H1 (cell line): ENCODE results near the gene RIPK4. TPM values are rescaled to one million over a fixed set of nuclear protein-coding genes. Genes with fewer than 3 reads are reported as not detected.

Source experiments
- CTCF ChIA-PET: fragments of 300-600 bp; sonication (Branson Sonifier 250); formaldehyde crosslinking; loops from one replicate; lab custom pipeline; 2021; ENCODE audit not compliant: partially characterized antibody; lab: Charles Lee
- POLR2A ChIA-PET: fragments of 300-600 bp; sonication (Branson Sonifier 250); formaldehyde crosslinking; loops from one replicate; lab custom pipeline; 2021; ENCODE audit warnings: inconsistent platforms; ENCODE audit not compliant: partially characterized antibody; lab: Charles Lee
- DNase-seq, 2 experiments: peaks; one replicate each; pipeline versions ENCODE4 v3.0.0 to v3.0.0-alpha.2; 2010 to 2022; ENCODE audit warnings: low spot score in 2 of 2, low read depth in 1 of 2, mixed read lengths in 1 of 2
- FAIRE-seq: peaks from 2 replicates; lab custom pipeline; 2011; peaks lifted over from hg19 to GRCh38; lab: Jason Lieb, UNC
- H2AFZ ChIP-seq: 2 replicates; pipeline ENCODE4 v1.8.1; 2012; ENCODE audit warnings: low read length, inconsistent platforms
- H2AK5ac ChIP-seq: 2 replicates; pipeline ENCODE4 v1.6.1; 2013; ENCODE audit warnings: low read depth, low read length
- H2BK120ac ChIP-seq: replicated peaks from 2 replicates; pipeline ENCODE3; 2013; ENCODE audit warnings: low read depth, low read length, inconsistent platforms
- H2BK12ac ChIP-seq: 2 replicates; pipeline ENCODE4 v1.6.1; 2013; ENCODE audit warnings: low read depth, low read length
- H2BK15ac ChIP-seq: 2 replicates; pipeline ENCODE4 v1.6.1; 2013; ENCODE audit warnings: low read length
- H2BK20ac ChIP-seq: 2 replicates; pipeline ENCODE4 v1.6.1; 2013; ENCODE audit warnings: low read length
- H2BK5ac ChIP-seq: 2 replicates; pipeline ENCODE4 v1.6.1; 2013; ENCODE audit warnings: low read depth, low read length
- H3K14ac ChIP-seq: 2 replicates; pipeline ENCODE4 v1.6.1; 2013; ENCODE audit warnings: inconsistent platforms; ENCODE audit not compliant: insufficient read length
- H3K18ac ChIP-seq: 2 replicates; pipeline ENCODE4 v1.6.1; 2013; ENCODE audit warnings: low read length; ENCODE audit errors: extremely low read depth
- H3K23ac ChIP-seq: 2 replicates; pipeline ENCODE4 v1.6.1; 2013; ENCODE audit warnings: inconsistent platforms; ENCODE audit not compliant: insufficient read length
- H3K23me2 ChIP-seq: 2 replicates; pipeline ENCODE4 v1.6.1; 2013; ENCODE audit warnings: low read depth, low read length
- H3K27ac ChIP-seq: 2 replicates; pipeline ENCODE4 v1.6.1; 2011; ENCODE audit warnings: low read depth, low read length, inconsistent platforms
- H3K27me3 ChIP-seq, 4 experiments: replicated peaks in 1 of 4; 1 replicate in 1 of 4; 2 replicates in 3 of 4; pipeline versions ENCODE4 v1.6.1 to v1.8.1; 2011 to 2013; ENCODE audit warnings: low read length in 3 of 4, mild to moderate bottlenecking in 3 of 4, inconsistent platforms in 2 of 4, mixed read lengths in 2 of 4, moderate library complexity in 1 of 4; ENCODE audit not compliant: control insufficient read depth in 3 of 4, insufficient read depth in 3 of 4; ENCODE audit errors: extremely low read depth in 1 of 4
- H3K36me3 ChIP-seq, 4 experiments: 2 replicates each; pipeline versions ENCODE4 v1.6.1 to v1.8.1; 2011 to 2013; ENCODE audit warnings: mild to moderate bottlenecking in 4 of 4, low read length in 3 of 4, moderate library complexity in 2 of 4, control low read depth in 1 of 4, inconsistent platforms in 1 of 4; ENCODE audit not compliant: insufficient read depth in 4 of 4, control insufficient read depth in 2 of 4
- H3K4ac ChIP-seq: replicated peaks from 2 replicates; pipeline ENCODE3; 2013; ENCODE audit warnings: low read length, low read depth, mixed read lengths, inconsistent platforms; ENCODE audit not compliant: insufficient read length
- H3K4me1 ChIP-seq, 4 experiments: replicated peaks in 1 of 4; 1 replicate in 1 of 4; 2 replicates in 3 of 4; pipeline versions ENCODE4 v1.6.1 to v1.8.1; 2011 to 2013; ENCODE audit warnings: low read length in 3 of 4, inconsistent platforms in 2 of 4, mixed read lengths in 1 of 4; ENCODE audit not compliant: insufficient read depth in 4 of 4, control insufficient read depth in 3 of 4
- H3K4me2 ChIP-seq, 2 experiments: 2 replicates each; pipeline versions ENCODE4 v1.6.1 to v1.8.1; 2011 to 2013; ENCODE audit warnings: low read depth in 2 of 2, low read length in 2 of 2, control low read depth in 1 of 2, inconsistent platforms in 1 of 2, mild to moderate bottlenecking in 1 of 2; ENCODE audit not compliant: insufficient read depth in 1 of 2
- H3K4me3 ChIP-seq, 4 experiments: fragments of 200-600, 300-600 bp in 1 of 4; sonication (generic), shearing (Covaris generic), sonication (Bioruptor Twin) in 1 of 4; 2 replicates each; pipeline versions ENCODE4 v1.5.1 to v1.8.1; 2011 to 2016; ENCODE audit warnings: low read length in 4 of 4, low read depth in 3 of 4, control low read depth in 2 of 4, inconsistent platforms in 2 of 4, mild to moderate bottlenecking in 2 of 4, mixed read lengths in 1 of 4, moderate library complexity in 1 of 4; ENCODE audit not compliant: insufficient read depth in 2 of 4; ENCODE audit errors: extremely low read depth in 1 of 4
- H3K56ac ChIP-seq: replicated peaks from 2 replicates; pipeline ENCODE3; 2013; ENCODE audit warnings: low read depth, mild to moderate bottlenecking, mixed read lengths, low read length, inconsistent platforms; ENCODE audit not compliant: insufficient read length
- H3K79me1 ChIP-seq: 2 replicates; pipeline ENCODE4 v1.6.1; 2013; ENCODE audit warnings: low read depth, low read length, control low read depth
- H3K79me2 ChIP-seq, 2 experiments: 2 replicates each; pipeline versions ENCODE4 v1.6.1 to v1.8.1; 2012 to 2013; ENCODE audit warnings: low read length in 2 of 2, mild to moderate bottlenecking in 2 of 2, inconsistent platforms in 1 of 2; ENCODE audit not compliant: insufficient read depth in 2 of 2, control insufficient read depth in 1 of 2
- H3K9ac ChIP-seq, 4 experiments: replicated peaks in 1 of 4; 1 replicate in 1 of 4; 2 replicates in 3 of 4; pipeline versions ENCODE4 v1.6.1 to v1.8.1; 2011 to 2013; ENCODE audit warnings: low read depth in 3 of 4, low read length in 3 of 4, control low read depth in 2 of 4, mild to moderate bottlenecking in 2 of 4, moderate library complexity in 2 of 4, inconsistent platforms in 1 of 4; ENCODE audit errors: extremely low read depth in 1 of 4
- H3K9me3 ChIP-seq, 2 experiments: 2 replicates each; pipeline versions ENCODE4 v1.6.1 to v1.8.1; 2012 to 2013; ENCODE audit warnings: mild to moderate bottlenecking in 2 of 2, moderate library complexity in 2 of 2, control low read depth in 1 of 2, inconsistent platforms in 1 of 2, low read depth in 1 of 2, low read length in 1 of 2, mixed read lengths in 1 of 2; ENCODE audit not compliant: insufficient read depth in 2 of 2
- H4K20me1 ChIP-seq, 2 experiments: replicated peaks in 1 of 2; 2 replicates each; pipeline versions ENCODE3 to v1.8.1; 2011 to 2013; ENCODE audit warnings: inconsistent platforms in 2 of 2, low read length in 2 of 2, mild to moderate bottlenecking in 1 of 2; ENCODE audit not compliant: insufficient read depth in 2 of 2, control insufficient read depth in 1 of 2
- H4K5ac ChIP-seq: 2 replicates; pipeline ENCODE4 v1.6.1; 2013; ENCODE audit warnings: low read length, low read depth, mixed read lengths, inconsistent platforms; ENCODE audit not compliant: insufficient read length
- H4K8ac ChIP-seq: 2 replicates; pipeline ENCODE4 v1.8.0; 2013; ENCODE audit warnings: mild to moderate bottlenecking, moderate library complexity, low read length, inconsistent platforms; ENCODE audit not compliant: insufficient read depth; ENCODE audit errors: extremely low read depth
- H4K91ac ChIP-seq: replicated peaks from 2 replicates; pipeline ENCODE3; 2013; ENCODE audit warnings: low read length, mixed read lengths, inconsistent platforms; ENCODE audit not compliant: insufficient read length
- NANOG ChIP-seq: IDR thresholded peaks from 2 replicates; pipeline ENCODE4 v1.6.1; 2011; ENCODE audit warnings: low read length, low read depth, mild to moderate bottlenecking, inconsistent platforms; ENCODE audit not compliant: insufficient read depth, poor library complexity, severe bottlenecking
- RNF2 ChIP-seq: fragments of 200-900, 300-1000 bp; sonication (generic); IDR thresholded peaks from 2 replicates; pipeline ENCODE4 v1.7.1; 2016; ENCODE audit warnings: borderline replicate concordance, low read depth, mild to moderate bottlenecking, antibody characterized with exemption, low read length; ENCODE audit not compliant: poor library complexity, severe bottlenecking; ENCODE audit errors: missing control alignments
- WGBS, 2 experiments: shearing (Covaris generic) in 1 of 2; methylation state at CpG; one replicate each; pipeline versions ENCODE4 v1.1.6 to v1.1.7; 2013 to 2015; ENCODE audit warnings: low lambda C conversion rate in 2 of 2, mixed read lengths in 2 of 2, inconsistent platforms in 1 of 2, low coverage in 1 of 2, missing lambda C conversion rate in 1 of 2; ENCODE audit not compliant: insufficient replicate concordance in 2 of 2, insufficient coverage in 1 of 2, insufficient read length in 1 of 2; ENCODE audit errors: extremely low coverage in 1 of 2, missing lambda C conversion rate in 1 of 2; 5-methylcytosine and 5-hydroxymethylcytosine counted together
- polyA plus RNA-seq, 7 experiments: library from polyadenylated mRNA; depleted of rRNA in 3 of 7; stranded (reverse) in 5 of 7; unstranded in 2 of 7; fragments of >200 nt in 5 of 7; fragments of 200-250 nt in 2 of 7; gene quantifications; 1 replicate in 5 of 7; 2 replicates in 1 of 7; 4 replicates in 1 of 7; pipeline versions ENCODE4 v1.2.1 to v1.2.3, GENCODE V29; 2011 to 2013; ENCODE audit warnings: missing spikeins in 2 of 7, mixed read lengths in 2 of 7
- total RNA-seq: library from RNA; stranded (reverse); fragmentation: NEBNext Ultra II Directional; extraction: Animal tissue kit (Norgen Biotek cat#: 25700); gene quantifications from 2 replicates; pipeline ENCODE4 v1.2.1, GENCODE V29; 2021

Gene RIPK4
- total and polyA plus RNA-seq, 2 of the 8 experiments (the other 6 are each of a cell fraction or from before 2014, with no cell fraction given): 2.7 to 5.6 TPM

DNA sequence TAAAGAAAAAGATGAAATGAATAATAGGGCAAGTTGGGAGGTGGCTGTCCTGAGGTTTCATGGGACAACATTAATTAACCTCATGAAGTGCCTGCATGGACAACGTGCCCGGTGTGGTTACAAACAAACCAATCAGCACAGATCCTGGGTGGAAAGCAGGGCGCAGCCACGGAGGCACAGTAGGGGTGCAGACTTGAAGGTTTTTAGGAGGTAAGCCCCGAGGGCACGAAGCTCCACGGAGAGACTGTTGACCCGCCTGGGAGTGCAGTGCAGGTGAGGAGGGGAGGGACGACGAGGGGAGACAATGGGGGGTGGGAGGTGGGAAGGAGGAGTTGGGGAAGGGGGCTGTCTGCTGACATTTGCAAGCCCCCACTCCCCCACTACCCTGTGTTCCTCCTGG lies 2.3 kb upstream of the RIPK4 start:
- Histone ChIP-seq H3K79me2 (peaks cover 0 to 17% of the 10 kb centered on the region in 2 experiments; a peak in 2 of 4 replicates), H2AK5ac (no peak overlapping the region; the same call in 1 of the 2 replicates), H3K4me1 (peaks cover 12 to 31% (median 25%) of the 10 kb centered on the region in 4 experiments), H3K56ac (no peak overlapping the region), H3K9ac (no peak overlapping the region), H3K14ac (no peak overlapping the region), H3K4me3 (peak overlapping the region; percentile 9 to 73 (median 34); a peak in 7 of 8 replicates), H2BK20ac (no peak overlapping the region), H3K36me3 (no peaks in the 10 kb centered on the region), H2BK120ac (no peak overlapping the region), H4K20me1 (peaks cover 5 to 10% of the 10 kb centered on the region in 2 experiments), H2BK5ac (no peak overlapping the region), H3K4ac (no peak overlapping the region), H4K5ac (no peak overlapping the region), H4K91ac (no peak overlapping the region), H3K4me2 (peak overlapping the region; percentile 78 to 94), H3K27me3 (peaks cover 30 to 81% (median 71%) of the 10 kb centered on the region in 4 experiments), H2BK12ac (0 out of 2 replicates have a peak overlapping the region, but pooled peaks have one; percentile 43), H3K18ac (no peak overlapping the region), H3K79me1 (no peaks in the 10 kb centered on the region), H3K27ac (no peak overlapping the region), H4K8ac (no peak overlapping the region; the same call in 1 of the 2 replicates), H3K23me2 (peaks cover 14% of the 10 kb centered on the region), H2AFZ (no peak overlapping the region), H3K9me3 (no peaks in the 10 kb centered on the region), H3K23ac (no peak overlapping the region), H2BK15ac (no peak overlapping the region)
- FAIRE-seq: no peak
- POLR2A ChIA-PET: interaction anchor here (0.6 to 1.7 kb wide), 4 partner anchors 7 to 350 kb away, joined by 3 to 7 read pairs (median 4); no protein-coding TSS in a partner anchor
- TF ChIP-seq RNF2 (peak; percentile 22), NANOG (no peak)
- 3% methylated on average over 8 of the region's 10 CpGs; no CpG with 5 or more reads in 1 of the 2 experiments for WGBS, 2 experiments
- no peak for DNase-seq
- CTCF ChIA-PET: interaction anchor here (1.0 to 5.5 kb wide), 9 partner anchors 10 to 155 kb away, joined by 3 to 50 read pairs (median 4); no protein-coding TSS in a partner anchor
